Activated CD8-positive, alpha-beta T cell treated with anti-CD3 and anti-CD28 coated beads for 36 hours (primary cell): ENCODE measurements around the gene PNPO. TPM values are rescaled to one million over a fixed set of nuclear protein-coding genes. Genes with fewer than 3 reads are reported as not detected.

ENCODE experiments used
- ATAC-seq: fragments of 200-7000 bp; cut with Tn5 transposase; one replicate; pipeline ENCODE4 v1.10.0; 2021; ENCODE audit warnings: mild to moderate bottlenecking, moderate library complexity
- CTCF ChIA-PET: fragments of 350-600 bp; sonication (Branson Sonifier 250); formaldehyde crosslinking; loops from one replicate; lab custom pipeline; 2021; ENCODE audit warnings: antibody characterized with exemption; lab: Charles Lee
- POLR2A ChIA-PET: fragments of 350-600 bp; sonication (Branson Sonifier 250); formaldehyde crosslinking; loops from one replicate; lab custom pipeline; 2021; ENCODE audit warnings: antibody characterized with exemption; lab: Charles Lee
- DNase-seq: peaks from one replicate; pipeline ENCODE4 v3.0.0-alpha.2; 2020
- H3K27ac Mint-ChIP-seq: one replicate; pipeline ENCODE4 v1.8.0; 2021; ENCODE audit warnings: mild to moderate bottlenecking, mixed read lengths
- H3K27me3 Mint-ChIP-seq: one replicate; pipeline ENCODE4 v1.8.0; 2021; ENCODE audit warnings: mixed read lengths
- H3K36me3 Mint-ChIP-seq: one replicate; pipeline ENCODE4 v1.8.0; 2021; ENCODE audit warnings: low read depth, mixed read lengths
- H3K4me1 Mint-ChIP-seq: one replicate; pipeline ENCODE4 v1.8.0; 2021; ENCODE audit warnings: low read depth, mixed read lengths
- H3K4me3 Mint-ChIP-seq: one replicate; pipeline ENCODE4 v1.8.0; 2021; ENCODE audit warnings: mild to moderate bottlenecking, moderate library complexity, mixed read lengths
- H3K9me3 Mint-ChIP-seq: one replicate; pipeline ENCODE4 v1.8.0; 2021; ENCODE audit warnings: mixed read lengths
- CTCF ChIP-seq: fragments of 200-600 bp; IDR thresholded peaks from one replicate; pipeline ENCODE4 v1.8.0; 2022; ENCODE audit warnings: antibody characterized with exemption, mild to moderate bottlenecking
- intact Hi-C: fragments of 100-400 bp; cut with micrococcal nuclease; formaldehyde crosslinking; loops from one replicate; pipeline ENCODE4 v1.10.0; 2022
- total RNA-seq, 2 experiments: library from RNA; stranded (reverse); gene quantifications; one replicate each; pipeline ENCODE4 v1.2.3, GENCODE V29; 2021

PNPO gene
- total RNA-seq, 2 experiments from 2014 or later: 41.0 to 42.7 TPM

GRCh38 chr17:47993964-47994363 is 52.6 kb downstream of the PNPO start:
- ChIA-PET POLR2A (interaction anchor here (1.3 kb wide), 1 partner anchor 22 kb away, joined by 5 read pairs; no protein-coding TSS in a partner anchor), CTCF (interaction anchor here (0.8 to 1.4 kb wide), 2 partner anchors 11 to 14 kb away, joined by 3 read pairs; no protein-coding TSS in a partner anchor)
- Mint-ChIP-seq H3K27me3 (peaks cover 2% of the 10 kb centered on the region), H3K36me3 (no peaks in the 10 kb centered on the region), H3K4me3 (no peak overlapping the region), H3K27ac (no peak overlapping the region), H3K9me3 (no peaks in the 10 kb centered on the region), H3K4me1 (no peaks in the 10 kb centered on the region)
- intact Hi-C loops: no loop called here
- DNase-seq (no peak), ATAC-seq (no peak)
- TF ChIP-seq CTCF: no peak

GRCh38 chr17:47994724-47995123 is 53.4 kb downstream of the PNPO start:
- CTCF ChIA-PET: interaction anchor here (0.8 to 1.4 kb wide), 2 partner anchors 11 to 13 kb away, joined by 3 read pairs; no protein-coding TSS in a partner anchor
- no peaks in the 10 kb centered on the region for H3K4me1 Mint-ChIP-seq

GRCh38 chr17:47995241-47995935 is 54.0 kb downstream of the PNPO start:
- no peak for TF ChIP-seq CTCF
- POLR2A ChIA-PET: interaction anchor here (1.5 kb wide), 1 partner anchor 12 kb away, joined by 4 read pairs; no protein-coding TSS in a partner anchor
- no peak overlapping the region for H3K4me3 Mint-ChIP-seq
- intact Hi-C loops: no loop called here
- H3K4me1 Mint-ChIP-seq: no peaks in the 10 kb centered on the region
- no peaks in the 10 kb centered on the region for H3K36me3 Mint-ChIP-seq
- DNase-seq (no peak), ATAC-seq (no peak)
- CTCF ChIA-PET: interaction anchor here (0.8 kb wide), 1 partner anchor 25 kb away, joined by 3 read pairs; the partner anchor contains the start of gene CDK5RAP3
- peaks cover 2% of the 10 kb centered on the region for H3K27me3 Mint-ChIP-seq
- H3K27ac Mint-ChIP-seq: no peak overlapping the region
- no peaks in the 10 kb centered on the region for H3K9me3 Mint-ChIP-seq

More at GRCh38 chr17:47994724-47995123, 53.4 kb downstream of the PNPO start:
- intact Hi-C loops: no loop called here
- ATAC-seq: no peak
- no peak overlapping the region for H3K4me3 Mint-ChIP-seq
- no peak overlapping the region for H3K27ac Mint-ChIP-seq
- POLR2A ChIA-PET: interaction anchor here (1.3 to 1.5 kb wide), 2 partner anchors 11 to 23 kb away, joined by 4 to 5 read pairs; no protein-coding TSS in a partner anchor
- H3K36me3 Mint-ChIP-seq: no peaks in the 10 kb centered on the region
- no peaks in the 10 kb centered on the region for H3K9me3 Mint-ChIP-seq
- no peak for TF ChIP-seq CTCF
- H3K27me3 Mint-ChIP-seq: peaks cover 2% of the 10 kb centered on the region
- DNase-seq: no peak

- peaks cover 2% of the 10 kb centered on the region for H3K27me3 Mint-ChIP-seq
- no peaks in the 10 kb centered on the region for H3K4me1 Mint-ChIP-seq
- ChIA-PET POLR2A (no interaction called here), CTCF (interaction anchor here (0.8 kb wide), 1 partner anchor 26 kb away, joined by 3 read pairs; the partner anchor contains the start of gene CDK5RAP3)
- no peaks in the 10 kb centered on the region for H3K36me3 Mint-ChIP-seq
- intact Hi-C loops: no loop called here
- H3K4me3 Mint-ChIP-seq: no peak overlapping the region
- no peak overlapping the region for H3K27ac Mint-ChIP-seq
- H3K9me3 Mint-ChIP-seq: no peaks in the 10 kb centered on the region
- no peak for DNase-seq
- ATAC-seq: no peak
- TF ChIP-seq CTCF: no peak
Observed at GRCh38 chr17:47996201-47996600, 54.8 kb downstream of the PNPO start.

GRCh38 chr17:47997586-47997985 is 56.2 kb downstream of the PNPO start:
- intact Hi-C loops: no loop called here
- Mint-ChIP-seq H3K27ac (no peak overlapping the region), H3K27me3 (peaks cover 2% of the 10 kb centered on the region), H3K4me3 (no peak overlapping the region), H3K4me1 (no peaks in the 10 kb centered on the region), H3K9me3 (no peaks in the 10 kb centered on the region), H3K36me3 (no peaks in the 10 kb centered on the region)
- DNase-seq (no peak), ATAC-seq (no peak)
- TF ChIP-seq CTCF: no peak
- POLR2A ChIA-PET: no interaction called here
- CTCF ChIA-PET: no interaction called here
